Suprapubic skin (tissue), 3 donors: Measurements from ENCODE around the gene TRA2B.

Source experiments
- CTCF ChIP-seq, 2 donors: fragments of 200-600 bp in 1 of 2; fragments of 450-650 bp in 1 of 2; sonication (generic) in 1 of 2; IDR thresholded peaks; one replicate each; pipeline ENCODE4 v1.5.1; 2016 to 2019; ENCODE audit warnings: antibody characterized with exemption in 2 of 2, mild to moderate bottlenecking in 1 of 2, moderate library complexity in 1 of 2
- EP300 ChIP-seq: sonication (generic); formaldehyde crosslinking; IDR thresholded peaks from one replicate; pipeline ENCODE4 v1.6.1; 2017; ENCODE audit warnings: antibody characterized with exemption
- POLR2A ChIP-seq, 2 donors: fragments of 450-650 bp; IDR thresholded peaks; one replicate each; pipeline ENCODE4 v1.6.1; 2017; ENCODE audit warnings: antibody characterized with exemption in 2 of 2, mild to moderate bottlenecking in 2 of 2, moderate library complexity in 2 of 2

GRCh38 chr3:185943760-185944106, 5.9 kb upstream of the TRA2B start:
- TF ChIP-seq CTCF (IDR thresholded peaks at IDR 0.05) = no peak
- no peak for TF ChIP-seq EP300
- TF ChIP-seq POLR2A (IDR thresholded peaks at IDR 0.05) = no peak
